GM18517 (cell line): ENCODE data around the gene EID3.

Source experiments
- ATAC-seq: cut with Tn5 transposase; IDR thresholded peaks from one replicate; pipeline ENCODE4 v1.9.1; 2021; ENCODE audit warnings: mild to moderate bottlenecking, moderate library complexity; ENCODE audit not compliant: unreplicated experiment

The EID3 gene

GRCh38 chr12:104333692-104334255 lies 30.2 kb downstream of the EID3 start:
- no peak for ATAC-seq

- ATAC-seq: no peak
These were observed 31.0 kb downstream of the EID3 start for GRCh38 chr12:104334581-104334980.

- ATAC-seq: no peak
These were observed 32.6 kb downstream of the EID3 start for GRCh38 chr12:104336115-104336514.

GRCh38 chr12:104337030-104337558 lies 33.6 kb downstream of the EID3 start:
- ATAC-seq: no peak

GRCh38 chr12:104339663-104340062 lies 36.1 kb downstream of the EID3 start:
- no peak for ATAC-seq

GRCh38 chr12:104340177-104340576 lies 36.6 kb downstream of the EID3 start:
- no peak for ATAC-seq

- no peak for ATAC-seq
These were observed 37.5 kb downstream of the EID3 start for GRCh38 chr12:104340925-104341611.

GRCh38 chr12:104342147-104342546 lies 38.6 kb downstream of the EID3 start:
- ATAC-seq: no peak

GRCh38 chr12:104342635-104343249 lies 39.2 kb downstream of the EID3 start:
- ATAC-seq: no peak

- ATAC-seq: no peak
These were observed 41.1 kb downstream of the EID3 start for GRCh38 chr12:104344682-104345081.

- ATAC-seq: no peak
These were observed 41.9 kb downstream of the EID3 start for GRCh38 chr12:104345234-104346066.

GRCh38 chr12:104347374-104348075 lies 44.0 kb downstream of the EID3 start:
- ATAC-seq: no peak

- no peak for ATAC-seq
These were observed 44.9 kb downstream of the EID3 start for GRCh38 chr12:104348283-104348993.

GRCh38 chr12:104348994-104349494 lies 45.5 kb downstream of the EID3 start:
- no peak for ATAC-seq

GRCh38 chr12:104350211-104351056 lies 46.9 kb downstream of the EID3 start:
- ATAC-seq: no peak

- no peak for ATAC-seq
These were observed 47.8 kb downstream of the EID3 start for GRCh38 chr12:104351057-104351983.

GRCh38 chr12:104352106-104352713 lies 48.7 kb downstream of the EID3 start:
- no peak for ATAC-seq
